Measurements from ENCODE around the gene NBPF9.
"Not testable (repeated sequence)": the region's sequence is repeated elsewhere in the genome, so short reads cannot be mapped to it uniquely, and the experiment has no call there.

DNA sequence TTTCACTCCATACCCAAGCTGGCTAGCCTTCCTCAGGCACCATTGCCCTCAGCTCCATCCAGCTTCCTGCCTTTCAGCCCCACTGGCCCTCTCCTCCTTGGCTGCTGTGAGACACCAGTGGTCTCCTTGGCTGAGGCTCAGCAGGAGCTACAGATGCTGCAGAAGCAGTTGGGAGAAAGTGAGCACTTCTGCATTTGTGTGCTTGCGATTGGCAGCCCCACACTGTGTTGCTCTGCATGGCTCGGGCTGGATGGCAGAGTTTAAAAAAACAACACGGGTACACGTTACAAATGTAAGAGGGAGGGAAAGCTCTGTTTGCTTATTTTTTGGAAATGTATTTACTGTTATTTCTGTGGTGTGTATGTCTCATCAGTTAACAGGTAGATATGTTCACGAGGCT, 90.8 kb downstream of the NBPF9 start:
- TF ChIP-seq, protein P1, sequence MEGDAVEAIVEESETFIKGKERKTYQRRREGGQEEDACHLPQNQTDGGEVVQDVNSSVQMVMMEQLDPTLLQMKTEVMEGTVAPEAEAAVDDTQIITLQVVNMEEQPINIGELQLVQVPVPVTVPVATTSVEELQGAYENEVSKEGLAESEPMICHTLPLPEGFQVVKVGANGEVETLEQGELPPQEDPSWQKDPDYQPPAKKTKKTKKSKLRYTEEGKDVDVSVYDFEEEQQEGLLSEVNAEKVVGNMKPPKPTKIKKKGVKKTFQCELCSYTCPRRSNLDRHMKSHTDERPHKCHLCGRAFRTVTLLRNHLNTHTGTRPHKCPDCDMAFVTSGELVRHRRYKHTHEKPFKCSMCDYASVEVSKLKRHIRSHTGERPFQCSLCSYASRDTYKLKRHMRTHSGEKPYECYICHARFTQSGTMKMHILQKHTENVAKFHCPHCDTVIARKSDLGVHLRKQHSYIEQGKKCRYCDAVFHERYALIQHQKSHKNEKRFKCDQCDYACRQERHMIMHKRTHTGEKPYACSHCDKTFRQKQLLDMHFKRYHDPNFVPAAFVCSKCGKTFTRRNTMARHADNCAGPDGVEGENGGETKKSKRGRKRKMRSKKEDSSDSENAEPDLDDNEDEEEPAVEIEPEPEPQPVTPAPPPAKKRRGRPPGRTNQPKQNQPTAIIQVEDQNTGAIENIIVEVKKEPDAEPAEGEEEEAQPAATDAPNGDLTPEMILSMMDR (IDR thresholded peaks at IDR 0.05), result not testable (repeated sequence)
- TF ChIP-seq POLR2A (IDR thresholded peaks at IDR 0.05); POLR2AphosphoS5 (IDR thresholded peaks at IDR 0.05; ENCODE audit: insufficient read depth in 1 of 2, low read depth in 1 of 2): not testable (repeated sequence)
